ENCODE results near the gene IGFL4.
A peak's percentile ranks its signal among the peaks of the same experiment; 100 is the strongest.

IGFL4 gene

DNA sequence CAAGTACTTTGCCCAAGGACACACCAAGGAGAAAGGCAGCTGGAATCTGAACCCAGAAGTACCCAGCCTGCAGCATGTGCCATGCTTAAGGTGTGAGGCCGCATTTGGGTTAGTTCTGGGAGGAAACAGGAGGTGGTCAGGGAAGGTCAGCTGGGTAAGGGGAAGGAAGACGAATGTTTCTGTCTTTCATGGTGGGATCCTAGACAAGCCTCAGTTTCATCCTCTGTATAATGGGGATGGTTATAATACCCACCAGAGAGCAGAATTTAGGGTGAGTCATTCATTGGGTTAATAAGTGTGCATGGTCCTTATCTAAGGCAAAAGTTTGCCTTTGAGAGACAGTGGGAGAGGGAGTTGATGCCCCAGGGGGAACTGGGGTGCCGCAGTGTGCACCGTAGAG, 42.0 kb downstream of the IGFL4 start:
- no peak overlapping the region for H2AFZ ChIP-seq (ENCODE audit: low read length)
- H3F3A ChIP-seq (ENCODE audit: insufficient read depth, low read length): no peaks in the 10 kb centered on the region
- H3K9me2 ChIP-seq (replicated peaks; ENCODE audit: insufficient read depth, low read length): no peaks in the 10 kb centered on the region
- H3K9me3 ChIP-seq (replicated peaks; ENCODE audit: insufficient read depth, low read length): no peaks in the 10 kb centered on the region
- no peak overlapping the region for H3K9ac ChIP-seq (ENCODE audit: low read length)
- H3K79me2 ChIP-seq (ENCODE audit: low read length): peaks cover 21% of the 10 kb centered on the region
- H3K4me1 ChIP-seq (ENCODE audit: low read length): no peaks in the 10 kb centered on the region
- H3K4me3 ChIP-seq (ENCODE audit: low read length): no peak overlapping the region
- H3K4me2 ChIP-seq (ENCODE audit: low read depth, low read length): no peak overlapping the region
- no peak overlapping the region for H3K27ac ChIP-seq (ENCODE audit: low read length)
- no peak for DNase-seq
- no peaks in the 10 kb centered on the region for H3K36me3 ChIP-seq (replicated peaks; ENCODE audit: insufficient read depth, low read length)
- TF ChIP-seq EZH2 (optimal IDR thresholded peaks at IDR 0.05; ENCODE audit: low read depth, low read length) (no peak), EZH2phosphoT487 (IDR thresholded peaks at IDR 0.05; ENCODE audit: low read length) (no peak), CTCF (IDR thresholded peaks at IDR 0.05; ENCODE audit: low read length) (no peak)
- no peaks in the 10 kb centered on the region for H4K20me1 ChIP-seq (ENCODE audit: insufficient read depth, low read length)
- H3K27me3 ChIP-seq (replicated peaks; ENCODE audit: insufficient read depth, low read length): no peaks in the 10 kb centered on the region

DNA sequence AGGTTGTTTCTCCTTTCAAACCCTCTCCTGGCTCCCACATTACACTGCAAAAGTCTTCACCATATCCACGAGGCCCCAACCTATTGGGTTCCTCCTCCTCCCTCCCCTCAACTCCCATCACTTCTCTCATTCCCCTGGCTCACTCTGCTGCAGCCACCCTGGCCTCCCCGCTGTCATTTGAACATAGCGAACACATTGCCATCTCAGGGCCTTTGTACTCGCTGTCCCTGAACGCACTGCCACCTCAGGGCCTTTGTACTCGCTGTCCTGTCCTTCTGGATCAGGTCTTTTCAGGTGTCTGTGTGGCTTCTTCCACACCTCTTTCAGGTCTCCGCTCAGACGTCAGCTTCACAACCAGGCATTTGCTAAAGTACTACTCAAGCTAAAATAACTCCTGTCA, 43.9 kb downstream of the IGFL4 start:
- Histone ChIP-seq H2AFZ (ENCODE audit: low read length) (no peak overlapping the region), H3K27me3 (replicated peaks; ENCODE audit: insufficient read depth, low read length) (no peaks in the 10 kb centered on the region), H3K4me2 (ENCODE audit: low read depth, low read length) (no peak overlapping the region), H3K36me3 (replicated peaks; ENCODE audit: insufficient read depth, low read length) (no peaks in the 10 kb centered on the region), H4K20me1 (ENCODE audit: insufficient read depth, low read length) (no peaks in the 10 kb centered on the region), H3K79me2 (ENCODE audit: low read length) (peaks cover 21% of the 10 kb centered on the region), H3F3A (ENCODE audit: insufficient read depth, low read length) (no peaks in the 10 kb centered on the region), H3K9ac (ENCODE audit: low read length) (no peak overlapping the region), H3K27ac (ENCODE audit: low read length) (no peak overlapping the region), H3K4me1 (ENCODE audit: low read length) (no peaks in the 10 kb centered on the region), H3K9me2 (replicated peaks; ENCODE audit: insufficient read depth, low read length) (no peaks in the 10 kb centered on the region), H3K4me3 (ENCODE audit: low read length) (no peak overlapping the region), H3K9me3 (replicated peaks; ENCODE audit: insufficient read depth, low read length) (no peaks in the 10 kb centered on the region)
- no peak for TF ChIP-seq CTCF (IDR thresholded peaks at IDR 0.05; ENCODE audit: low read length)
- no peak for TF ChIP-seq EZH2phosphoT487 (IDR thresholded peaks at IDR 0.05; ENCODE audit: low read length)
- TF ChIP-seq EZH2 (optimal IDR thresholded peaks at IDR 0.05; ENCODE audit: low read depth, low read length): no peak
- DNase-seq: no peak

- Histone ChIP-seq H3K9me2 (replicated peaks; ENCODE audit: insufficient read depth, low read length) (no peaks in the 10 kb centered on the region), H3K4me1 (ENCODE audit: low read length) (no peaks in the 10 kb centered on the region), H2AFZ (ENCODE audit: low read length) (peak overlapping the region; percentile 85), H3K4me3 (ENCODE audit: low read length) (peak overlapping the region; percentile 94), H3K36me3 (replicated peaks; ENCODE audit: insufficient read depth, low read length) (no peaks in the 10 kb centered on the region), H3K27ac (ENCODE audit: low read length) (no peak overlapping the region), H3F3A (ENCODE audit: insufficient read depth, low read length) (no peaks in the 10 kb centered on the region), H3K27me3 (replicated peaks; ENCODE audit: insufficient read depth, low read length) (peaks cover 5% of the 10 kb centered on the region; the same call in 1 of the 2 replicates), H3K79me2 (ENCODE audit: low read length) (peaks cover 21% of the 10 kb centered on the region), H3K4me2 (ENCODE audit: low read depth, low read length) (peak overlapping the region; percentile 72), H3K9ac (ENCODE audit: low read length) (peak overlapping the region; percentile 83), H4K20me1 (ENCODE audit: insufficient read depth, low read length) (no peaks in the 10 kb centered on the region), H3K9me3 (replicated peaks; ENCODE audit: insufficient read depth, low read length) (no peaks in the 10 kb centered on the region)
- TF ChIP-seq CTCF (IDR thresholded peaks at IDR 0.05; ENCODE audit: low read length) (no peak), EZH2phosphoT487 (IDR thresholded peaks at IDR 0.05; ENCODE audit: low read length) (no peak), EZH2 (optimal IDR thresholded peaks at IDR 0.05; ENCODE audit: low read depth, low read length) (no peak)
- no peak for DNase-seq
Measured at GRCh38 chr19:45995715-45996385, 45.0 kb downstream of the IGFL4 start.

Measured in MM.1S (cell line).